H9 (cell line): ENCODE measurements around the gene IMMP2L. TPM values are rescaled to one million over a fixed set of nuclear protein-coding genes. Genes with fewer than 3 reads are reported as not detected.

Experiments
- DNase-seq: peaks from one replicate; pipeline ENCODE4 v3.0.0-alpha.2; 2017
- H2AFZ ChIP-seq: one replicate; pipeline ENCODE4 v1.6.1; 2013; ENCODE audit warnings: mild to moderate bottlenecking, low read length, control low read depth, moderate library complexity
- H2AK5ac ChIP-seq: 2 replicates; pipeline ENCODE4 v1.6.1; 2013; ENCODE audit warnings: low read length, control low read depth, mixed read lengths; ENCODE audit not compliant: insufficient read length
- H2BK120ac ChIP-seq: one replicate; pipeline ENCODE4 v1.6.1; 2013; ENCODE audit warnings: low read depth, mild to moderate bottlenecking, low read length, control low read depth, inconsistent platforms; ENCODE audit not compliant: poor library complexity, severe bottlenecking
- H2BK12ac ChIP-seq: 2 replicates; pipeline ENCODE4 v1.6.1; 2013; ENCODE audit warnings: low read length, control low read depth, mixed read lengths, low read depth; ENCODE audit not compliant: insufficient read length
- H2BK15ac ChIP-seq: 2 replicates; pipeline ENCODE4 v1.6.1; 2013; ENCODE audit warnings: low read depth, low read length, control low read depth
- H2BK20ac ChIP-seq: one replicate; pipeline ENCODE4 v1.6.1; 2013; ENCODE audit warnings: low read depth, mild to moderate bottlenecking, low read length, control low read depth, inconsistent platforms; ENCODE audit not compliant: poor library complexity, severe bottlenecking
- H2BK5ac ChIP-seq: 2 replicates; pipeline ENCODE4 v1.6.1; 2013; ENCODE audit warnings: low read length, control low read depth, mixed read lengths; ENCODE audit not compliant: insufficient read length
- H3K14ac ChIP-seq: 2 replicates; pipeline ENCODE4 v1.6.1; 2013; ENCODE audit warnings: low read length, control low read depth; ENCODE audit not compliant: insufficient read depth
- H3K18ac ChIP-seq: 2 replicates; pipeline ENCODE4 v1.6.1; 2013; ENCODE audit warnings: low read depth, mild to moderate bottlenecking, mixed read lengths, low read length, control low read depth; ENCODE audit not compliant: insufficient read length
- H3K23ac ChIP-seq: 2 replicates; pipeline ENCODE4 v1.6.1; 2013; ENCODE audit warnings: low read length, control low read depth, mixed read lengths, low read depth; ENCODE audit not compliant: insufficient read length
- H3K23me2 ChIP-seq: 2 replicates; pipeline ENCODE4 v1.6.1; 2013; ENCODE audit warnings: low read depth, mild to moderate bottlenecking, mixed read lengths, low read length, control low read depth; ENCODE audit not compliant: insufficient read length, poor library complexity, severe bottlenecking
- H3K27ac ChIP-seq: 2 replicates; pipeline ENCODE4 v1.5.1; 2013; ENCODE audit warnings: low read length, control low read depth, mixed read lengths, low read depth; ENCODE audit not compliant: insufficient read length
- H3K27me3 ChIP-seq: 2 replicates; pipeline ENCODE4 v1.6.1; 2013; ENCODE audit warnings: low read length, control low read depth, inconsistent platforms; ENCODE audit not compliant: insufficient read depth
- H3K4ac ChIP-seq: 2 replicates; pipeline ENCODE4 v1.6.1; 2013; ENCODE audit warnings: low read depth, mild to moderate bottlenecking, control low read depth, inconsistent platforms, low read length, moderate library complexity
- H3K4me1 ChIP-seq: 2 replicates; pipeline ENCODE4 v1.6.1; 2013; ENCODE audit warnings: low read length, control low read depth, inconsistent platforms; ENCODE audit not compliant: insufficient read depth
- H3K4me2 ChIP-seq: 2 replicates; pipeline ENCODE4 v1.6.1; 2013; ENCODE audit warnings: low read length, control low read depth, mixed read lengths; ENCODE audit not compliant: insufficient read length, insufficient read depth
- H3K56ac ChIP-seq: 2 replicates; pipeline ENCODE4 v1.6.1; 2013; ENCODE audit warnings: low read depth, mild to moderate bottlenecking, mixed read lengths, low read length, control low read depth; ENCODE audit not compliant: insufficient read length
- H3K79me1 ChIP-seq: 2 replicates; pipeline ENCODE4 v1.6.1; 2013; ENCODE audit warnings: low read depth, mild to moderate bottlenecking, moderate library complexity, low read length, control low read depth, inconsistent platforms; ENCODE audit not compliant: insufficient read depth, poor library complexity, severe bottlenecking
- H3K79me2 ChIP-seq: 2 replicates; pipeline ENCODE4 v1.6.1; 2013; ENCODE audit warnings: low read length, control low read depth, inconsistent platforms; ENCODE audit not compliant: insufficient read depth
- H3K9ac ChIP-seq: 2 replicates; pipeline ENCODE4 v1.6.1; 2013; ENCODE audit warnings: low read length, control low read depth, mixed read lengths; ENCODE audit not compliant: insufficient read length; ENCODE audit errors: extremely low read depth
- H3K9me3 ChIP-seq: one replicate; pipeline ENCODE4 v1.6.1; 2013; ENCODE audit warnings: low read depth, low read length, inconsistent platforms; ENCODE audit not compliant: control insufficient read depth
- H3T11ph ChIP-seq: one replicate; pipeline ENCODE4 v1.6.1; 2013; ENCODE audit warnings: mild to moderate bottlenecking, low read length, control low read depth, inconsistent platforms
- H4K20me1 ChIP-seq: one replicate; pipeline ENCODE4 v1.6.1; 2013; ENCODE audit not compliant: control insufficient read depth, insufficient read length, insufficient read depth
- H4K5ac ChIP-seq: 2 replicates; pipeline ENCODE4 v1.6.1; 2013; ENCODE audit warnings: low read depth, mild to moderate bottlenecking, mixed read lengths, low read length, control low read depth; ENCODE audit not compliant: insufficient read length
- H4K8ac ChIP-seq: replicated peaks from 2 replicates; pipeline ENCODE4 v1.6.1; 2013; ENCODE audit warnings: low read length, control low read depth, mixed read lengths, low read depth; ENCODE audit not compliant: insufficient read length
- H4K91ac ChIP-seq: 2 replicates; pipeline ENCODE4 v1.6.1; 2013; ENCODE audit warnings: low read depth, mild to moderate bottlenecking, moderate library complexity, mixed read lengths, low read length, control low read depth; ENCODE audit not compliant: insufficient read length
- H3K27ac Mint-ChIP-seq, 3 experiments: 2 replicates in 2 of 3; 3 replicates in 1 of 3; pipeline ENCODE4 v1.8.0; 2020 to 2021; ENCODE audit warnings: mixed read lengths in 3 of 3, mild to moderate bottlenecking in 1 of 3, moderate library complexity in 1 of 3
- H3K27me3 Mint-ChIP-seq: 2 replicates; pipeline ENCODE4 v1.8.0; 2021; ENCODE audit warnings: low read depth, mild to moderate bottlenecking, moderate library complexity, mixed read lengths
- H3K36me3 Mint-ChIP-seq, 3 experiments: 2 replicates in 2 of 3; 3 replicates in 1 of 3; pipeline ENCODE4 v1.8.0; 2020 to 2021; ENCODE audit warnings: low read depth in 3 of 3, mixed read lengths in 3 of 3; ENCODE audit not compliant: insufficient read depth in 1 of 3
- H3K4me1 Mint-ChIP-seq, 2 experiments: 2 replicates each; pipeline ENCODE4 v1.8.0; 2020; ENCODE audit warnings: mixed read lengths in 2 of 2
- H3K4me3 Mint-ChIP-seq, 2 experiments: 2 replicates in 1 of 2; 3 replicates in 1 of 2; pipeline ENCODE4 v1.8.0; 2020 to 2021; ENCODE audit warnings: mild to moderate bottlenecking in 2 of 2, mixed read lengths in 2 of 2, moderate library complexity in 1 of 2
- H3K9me3 Mint-ChIP-seq, 2 experiments: 2 replicates in 1 of 2; 3 replicates in 1 of 2; pipeline ENCODE4 v1.8.0; 2020; ENCODE audit warnings: mild to moderate bottlenecking in 2 of 2, mixed read lengths in 2 of 2, moderate library complexity in 1 of 2
- CTCF ChIP-seq: fragments of 200-600 bp; sonication (generic); conservative IDR thresholded peaks from 3 replicates; pipeline ENCODE4 v1.8.0; 2021; ENCODE audit warnings: antibody characterized with exemption, mild to moderate bottlenecking
- WGBS: extraction: QIAGEN DNeasy Blood & Tissue Kit; methylation state at CpG from one replicate; pipeline ENCODE4 v1.1.7; 2013; ENCODE audit warnings: missing lambda C conversion rate, low lambda C conversion rate, mixed read lengths; ENCODE audit not compliant: insufficient read length; ENCODE audit errors: extremely low coverage; 5-methylcytosine and 5-hydroxymethylcytosine counted together
- total RNA-seq: library from RNA; stranded (reverse); gene quantifications from 2 replicates; pipeline ENCODE4 v1.2.1, GENCODE V29; 2021

The IMMP2L gene
- total RNA-seq, 1 experiment from 2014 or later, result 14.7 TPM

- H4K20me1 ChIP-seq, result no peaks in the 10 kb centered on the region
- no peaks in the 10 kb centered on the region for H3K79me2 ChIP-seq
- no peak overlapping the region for H2AFZ ChIP-seq
- H4K5ac ChIP-seq, result no peak overlapping the region
- no peaks in the 10 kb centered on the region for H3K79me1 ChIP-seq
- H3K9ac ChIP-seq, result no peak overlapping the region
- H3K14ac ChIP-seq, result no peak overlapping the region
- H3K4me1 ChIP-seq, result no peaks in the 10 kb centered on the region
- no peaks in the 10 kb centered on the region for H3K9me3 Mint-ChIP-seq
- H3K23ac ChIP-seq, result no peak overlapping the region
- H3K4me1 Mint-ChIP-seq, result no peaks in the 10 kb centered on the region; a peak in 1 of 4 replicates
- H3K27ac Mint-ChIP-seq, result no peak overlapping the region
- no peak overlapping the region for H3K27ac ChIP-seq
- no peaks in the 10 kb centered on the region for H3K36me3 Mint-ChIP-seq
- no CpG with 5 or more reads among the region's 10 CpGs for WGBS
- no peak overlapping the region for H2BK12ac ChIP-seq
- H3K4me3 Mint-ChIP-seq, result no peak overlapping the region
- H2BK120ac ChIP-seq, result no peak overlapping the region
- no peak overlapping the region for H3K56ac ChIP-seq
- no peaks in the 10 kb centered on the region for H3K27me3 ChIP-seq
- no peak overlapping the region for H2BK5ac ChIP-seq
- no peak overlapping the region for H3T11ph ChIP-seq
- H3K9me3 ChIP-seq, result no peaks in the 10 kb centered on the region
- no peak for TF ChIP-seq CTCF
- H2BK15ac ChIP-seq, result no peak overlapping the region
- H4K91ac ChIP-seq, result no peak overlapping the region
- no peak overlapping the region for H3K4me2 ChIP-seq
- H3K18ac ChIP-seq, result no peak overlapping the region
- H2AK5ac ChIP-seq, result no peak overlapping the region
- no peak overlapping the region for H2BK20ac ChIP-seq
- H4K8ac ChIP-seq, result no peak overlapping the region
- H3K23me2 ChIP-seq, result no peaks in the 10 kb centered on the region
- DNase-seq, result no peak
- H3K27me3 Mint-ChIP-seq, result no peaks in the 10 kb centered on the region
- no peak overlapping the region for H3K4ac ChIP-seq
Observed at GRCh38 chr7:110988890-110989501, 573.3 kb downstream of the IMMP2L start.
